ENCODE results near the gene SH3BP5. TPM values are rescaled to one million over a fixed set of nuclear protein-coding genes. Genes with fewer than 3 reads are reported as not detected.

SH3BP5 gene
- total RNA-seq, 1 donor from 2014 or later = 5.2 TPM

- Mint-ChIP-seq H3K27ac (ENCODE audit: unreplicated experiment) (no peak overlapping the region), H3K4me3 (no peak overlapping the region), H3K4me1 (no peaks in the 10 kb centered on the region), H3K9me3 (no peaks in the 10 kb centered on the region), H3K36me3 (ENCODE audit: low read depth) (peaks cover 21% of the 10 kb centered on the region), H3K27me3 (ENCODE audit: low read depth) (no peaks in the 10 kb centered on the region)
- TF ChIP-seq CTCF (conservative IDR thresholded peaks at IDR 0.05) = no peak
- DNase-seq (ENCODE audit: low read depth, low spot score) = no peak
These were observed 71.1 kb downstream of the SH3BP5 start for GRCh38 chr3:15261274-15261673.

GRCh38 chr3:15260531-15260930, 71.9 kb downstream of the SH3BP5 start:
- H3K36me3 Mint-ChIP-seq (ENCODE audit: low read depth) = peaks cover 27% of the 10 kb centered on the region
- no peaks in the 10 kb centered on the region for H3K9me3 Mint-ChIP-seq
- H3K27ac Mint-ChIP-seq (ENCODE audit: unreplicated experiment) = peak overlapping the region; percentile 23
- no peak overlapping the region for H3K4me3 Mint-ChIP-seq
- no peaks in the 10 kb centered on the region for H3K4me1 Mint-ChIP-seq
- no peaks in the 10 kb centered on the region for H3K27me3 Mint-ChIP-seq (ENCODE audit: low read depth)
- TF ChIP-seq CTCF (conservative IDR thresholded peaks at IDR 0.05) = no peak
- no peak for DNase-seq (ENCODE audit: low read depth, low spot score)

- Mint-ChIP-seq H3K27ac (ENCODE audit: unreplicated experiment) (no peak overlapping the region), H3K4me1 (no peaks in the 10 kb centered on the region), H3K4me3 (no peak overlapping the region), H3K9me3 (no peaks in the 10 kb centered on the region), H3K27me3 (ENCODE audit: low read depth) (no peaks in the 10 kb centered on the region), H3K36me3 (ENCODE audit: low read depth) (peaks cover 28% of the 10 kb centered on the region)
- DNase-seq (ENCODE audit: low read depth, low spot score) = no peak
- no peak for TF ChIP-seq CTCF (conservative IDR thresholded peaks at IDR 0.05)
These were observed 73.7 kb downstream of the SH3BP5 start for GRCh38 chr3:15258720-15259119.

GRCh38 chr3:15256861-15257341, 75.5 kb downstream of the SH3BP5 start:
- TF ChIP-seq CTCF (conservative IDR thresholded peaks at IDR 0.05) = no peak
- H3K36me3 Mint-ChIP-seq (ENCODE audit: low read depth) = peaks cover 28% of the 10 kb centered on the region

GRCh38 chr3:15255215-15255614, 77.2 kb downstream of the SH3BP5 start:
- Mint-ChIP-seq H3K4me1 (no peaks in the 10 kb centered on the region), H3K27me3 (ENCODE audit: low read depth) (no peaks in the 10 kb centered on the region), H3K27ac (ENCODE audit: unreplicated experiment) (no peak overlapping the region), H3K9me3 (no peaks in the 10 kb centered on the region), H3K36me3 (ENCODE audit: low read depth) (peaks cover 30% of the 10 kb centered on the region), H3K4me3 (no peak overlapping the region)
- no peak for TF ChIP-seq CTCF (conservative IDR thresholded peaks at IDR 0.05)
- no peak for DNase-seq (ENCODE audit: low read depth, low spot score)

More at GRCh38 chr3:15256861-15257341, 75.5 kb downstream of the SH3BP5 start:
- no peak for DNase-seq (ENCODE audit: low read depth, low spot score)
- no peak overlapping the region for H3K27ac Mint-ChIP-seq (ENCODE audit: unreplicated experiment)
- H3K9me3 Mint-ChIP-seq = no peaks in the 10 kb centered on the region
- no peaks in the 10 kb centered on the region for H3K4me1 Mint-ChIP-seq
- H3K27me3 Mint-ChIP-seq (ENCODE audit: low read depth) = no peaks in the 10 kb centered on the region
- H3K4me3 Mint-ChIP-seq = no peak overlapping the region
